GM23338 (cell line): ENCODE measurements around the gene XIRP2. TPM values are rescaled to one million over a fixed set of nuclear protein-coding genes. Genes with fewer than 3 reads are reported as not detected.

Experiments used
- ATAC-seq: fragments of 200-7000 bp; cut with Tn5 transposase; 3 replicates; pipeline ENCODE4 v1.9.1; 2020
- DNase-seq: peaks from one replicate; pipeline ENCODE4 v3.0.0-alpha.2; 2015; ENCODE audit warnings: low spot score
- H2AFZ ChIP-seq: fragments of 200-600 bp; sonication (generic); 2 replicates; pipeline ENCODE4 v1.8.0; 2016; ENCODE audit warnings: antibody characterized with exemption, mild to moderate bottlenecking, moderate library complexity
- H3F3A ChIP-seq: fragments of 200-600 bp; sonication (generic); replicated peaks from 2 replicates; pipeline ENCODE4 v1.8.0; 2017; ENCODE audit warnings: antibody characterized with exemption, mixed run types, low read depth
- H3K27ac ChIP-seq: fragments of 200-600 bp; sonication (generic); 2 replicates; pipeline ENCODE4 v1.6.1; 2016; ENCODE audit warnings: low read depth
- H3K27me3 ChIP-seq: fragments of 200-600 bp; sonication (generic); 2 replicates; pipeline ENCODE4 v1.8.0; 2016; ENCODE audit warnings: mild to moderate bottlenecking, mixed run types, moderate library complexity; ENCODE audit not compliant: insufficient read depth
- H3K36me3 ChIP-seq: fragments of 200-600 bp; sonication (generic); 2 replicates; pipeline ENCODE4 v1.8.0; 2016; ENCODE audit warnings: mild to moderate bottlenecking; ENCODE audit not compliant: insufficient read depth
- H3K4me1 ChIP-seq: fragments of 200-600 bp; sonication (generic); 2 replicates; pipeline ENCODE4 v1.8.0; 2016; ENCODE audit warnings: mild to moderate bottlenecking, moderate library complexity; ENCODE audit not compliant: insufficient read depth
- H3K4me2 ChIP-seq: fragments of 200-600 bp; sonication (generic); 2 replicates; pipeline ENCODE4 v1.7.1; 2017; ENCODE audit warnings: mixed run types
- H3K4me3 ChIP-seq: fragments of 200-600 bp; sonication (generic); 2 replicates; pipeline ENCODE4 v1.6.1; 2016; ENCODE audit warnings: mixed run types
- H3K79me2 ChIP-seq: fragments of 200-600 bp; sonication (generic); replicated peaks from 2 replicates; pipeline ENCODE4 v1.8.0; 2017; ENCODE audit warnings: mild to moderate bottlenecking; ENCODE audit not compliant: insufficient read depth
- H3K9me2 ChIP-seq: fragments of 200-600 bp; sonication (generic); 2 replicates; pipeline ENCODE4 v1.8.0; 2017; ENCODE audit not compliant: insufficient read depth
- H4K20me1 ChIP-seq: fragments of 200-600 bp; sonication (generic); replicated peaks from 2 replicates; pipeline ENCODE4 v1.8.0; 2017; ENCODE audit warnings: mild to moderate bottlenecking; ENCODE audit not compliant: insufficient read depth
- H3K27ac Mint-ChIP-seq: 2 replicates; pipeline ENCODE4 v1.8.0; 2020; ENCODE audit warnings: inconsistent platforms, mild to moderate bottlenecking, moderate library complexity, mixed read lengths
- H3K27me3 Mint-ChIP-seq: 3 replicates; pipeline ENCODE4 v1.8.0; 2022; ENCODE audit warnings: low read depth, mild to moderate bottlenecking, moderate library complexity, mixed read lengths, inconsistent platforms; ENCODE audit not compliant: insufficient read depth, poor library complexity
- H3K36me3 Mint-ChIP-seq: 3 replicates; pipeline ENCODE4 v1.8.0; 2021; ENCODE audit warnings: low read depth, mild to moderate bottlenecking, inconsistent platforms, moderate library complexity, mixed read lengths
- H3K4me1 Mint-ChIP-seq: 3 replicates; pipeline ENCODE4 v1.8.0; 2020; ENCODE audit warnings: mild to moderate bottlenecking, inconsistent platforms, mixed read lengths
- H3K4me3 Mint-ChIP-seq: 3 replicates; pipeline ENCODE4 v1.8.0; 2021; ENCODE audit warnings: moderate library complexity, mild to moderate bottlenecking, inconsistent platforms, mixed read lengths
- H3K9me3 Mint-ChIP-seq: 3 replicates; pipeline ENCODE4 v1.8.0; 2020; ENCODE audit warnings: moderate library complexity, mild to moderate bottlenecking, inconsistent platforms, mixed read lengths
- CREB1 ChIP-seq: fragments of 250-450 bp; sonication (Bioruptor Pico); IDR thresholded peaks from 2 replicates; pipeline ENCODE4 v1.5.0; 2020; ENCODE audit warnings: low read depth, mild to moderate bottlenecking, moderate library complexity
- CTCF ChIP-seq, 2 experiments: fragments of 200-600 bp in 1 of 2; sonication (generic) in 1 of 2; conservative IDR thresholded peaks; 2 replicates each; pipeline versions ENCODE4 v1.5.1 to v1.6.1; 2016 to 2017; ENCODE audit warnings: antibody characterized with exemption in 2 of 2, low read depth in 2 of 2, mild to moderate bottlenecking in 2 of 2, moderate library complexity in 1 of 2
- ETS1 ChIP-seq: IDR thresholded peaks from 2 replicates; pipeline ENCODE4 v1.6.1; 2016; ENCODE audit warnings: antibody characterized with exemption
- EZH2 ChIP-seq: fragments of 200-600 bp; sonication (generic); IDR thresholded peaks from one replicate; pipeline ENCODE4 v1.8.0; 2017; ENCODE audit warnings: antibody characterized with exemption, mild to moderate bottlenecking, low read depth; ENCODE audit not compliant: unreplicated experiment
- EZH2phosphoT487 ChIP-seq: fragments of 200-600 bp; sonication (generic); IDR thresholded peaks from one replicate; pipeline ENCODE4 v1.8.1; 2018; ENCODE audit warnings: antibody characterized with exemption; ENCODE audit not compliant: unreplicated experiment
- REST ChIP-seq: IDR thresholded peaks from one replicate; pipeline ENCODE4 v1.6.1; 2018; ENCODE audit warnings: antibody characterized with exemption; ENCODE audit not compliant: unreplicated experiment
- STAT1 ChIP-seq: IDR thresholded peaks from one replicate; pipeline ENCODE4 v1.6.1; 2016; ENCODE audit warnings: antibody characterized with exemption; ENCODE audit not compliant: unreplicated experiment
- ZNF114 ChIP-seq: fragments of 250-450 bp; sonication (Bioruptor Pico); IDR thresholded peaks from 2 replicates; pipeline ENCODE4 v1.5.0; 2020; ENCODE audit warnings: mild to moderate bottlenecking, moderate library complexity
- ZNF331 ChIP-seq: fragments of 250-450 bp; sonication (Bioruptor Pico); IDR thresholded peaks from 2 replicates; pipeline ENCODE4 v1.5.0; 2020; ENCODE audit warnings: low read depth, mild to moderate bottlenecking, moderate library complexity
- polyA plus RNA-seq: library from polyadenylated mRNA; unstranded; fragments of >200 nt; fragmentation: Nextera tagmentation; extraction: Ambion mirVana; gene quantifications from 2 replicates; pipeline ENCODE4 v1.2.1, GENCODE V29; 2016
- total RNA-seq: library from RNA; depleted of rRNA; stranded (reverse); fragments of >200 nt; shearing (Covaris generic); gene quantifications from 2 replicates; pipeline ENCODE4 v1.2.3, GENCODE V29; 2014

The XIRP2 gene
- total and polyA plus RNA-seq, 2 experiments from 2014 or later: 0.17 to 0.31 TPM

- TF ChIP-seq ETS1 (no peak), REST (no peak), CREB1 (CRISPR knock-in tag) (no peak), ZNF114 (CRISPR knock-in tag) (no peak), STAT1 (no peak), EZH2 (no peak), EZH2phosphoT487 (no peak), ZNF331 (no peak), CTCF (conservative IDR thresholded peaks at IDR 0.05; ENCODE audit: low read depth in 2 of 2) (no peak)
Observed at GRCh38 chr2:166942377-166942776, 54.1 kb downstream of the XIRP2 start (continued).

DNA sequence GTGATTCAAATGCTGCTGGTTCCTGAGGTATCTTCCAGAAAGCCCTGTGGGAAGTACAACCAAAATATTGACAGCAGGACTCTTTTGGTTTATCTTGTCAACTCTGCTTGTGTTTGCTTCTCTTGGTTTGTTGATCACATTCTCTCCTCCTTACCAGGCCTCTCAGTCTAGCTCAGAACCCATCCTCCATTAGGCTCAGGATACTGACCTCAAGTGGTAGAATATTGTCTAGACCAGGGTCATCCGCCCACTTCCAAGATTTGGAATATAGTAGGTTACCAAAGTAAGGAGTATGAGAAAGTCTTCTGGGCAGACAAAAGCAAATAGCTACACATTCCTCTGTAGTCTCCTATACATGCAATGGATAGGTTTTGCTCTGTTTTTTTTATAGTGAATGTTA lies 56.6 kb downstream of the XIRP2 start:
- Mint-ChIP-seq H3K4me1 (no peaks in the 10 kb centered on the region), H3K27ac (no peak overlapping the region), H3K4me3 (no peak overlapping the region), H3K36me3 (peaks cover 3% of the 10 kb centered on the region; the same call in 2 of the 3 replicates), H3K9me3 (peaks cover 13% of the 10 kb centered on the region), H3K27me3 (no peaks in the 10 kb centered on the region)
- Histone ChIP-seq H3K36me3 (no peaks in the 10 kb centered on the region), H4K20me1 (no peaks in the 10 kb centered on the region), H3K27me3 (no peaks in the 10 kb centered on the region), H3K9me2 (0 out of 2 replicates have a peak, but pooled peaks cover 5% of the 10 kb centered on the region), H3K27ac (no peak overlapping the region), H3K4me3 (no peak overlapping the region), H3K4me2 (no peak overlapping the region), H3K79me2 (no peaks in the 10 kb centered on the region), H3K4me1 (no peaks in the 10 kb centered on the region), H3F3A (no peaks in the 10 kb centered on the region), H2AFZ (no peak overlapping the region)
- TF ChIP-seq REST (no peak), CTCF (conservative IDR thresholded peaks at IDR 0.05; ENCODE audit: low read depth in 2 of 2) (peak; percentile 42 to 49; a peak in 3 of 4 replicates)
- peak; percentile 45; the same call in 2 of the 3 replicates for ATAC-seq
- peak; percentile 24 for DNase-seq
